CD8-positive, alpha-beta memory T cell (primary cell): ENCODE results near the gene FHL2. TPM values are rescaled to one million over a fixed set of nuclear protein-coding genes. Genes with fewer than 3 reads are reported as not detected.
A peak's percentile ranks its signal among the peaks of the same experiment; 100 is the strongest.

Source experiments
- CTCF ChIA-PET: fragments of 350-600 bp; sonication (Branson Sonifier 250); formaldehyde crosslinking; loops from one replicate; lab custom pipeline; 2021; ENCODE audit warnings: antibody characterized with exemption; lab: Charles Lee
- POLR2A ChIA-PET: fragments of 350-600 bp; sonication (Branson Sonifier 250); formaldehyde crosslinking; loops from one replicate; lab custom pipeline; 2021; ENCODE audit warnings: antibody characterized with exemption; lab: Charles Lee
- DNase-seq, 5 donors: peaks; one replicate each; pipeline versions ENCODE4 v3.0.0 to v3.0.0-alpha.2; 2020 to 2022; ENCODE audit warnings: mixed read lengths in 1 of 5
- H3K27ac ChIP-seq: one replicate; pipeline ENCODE4 v1.7.0; 2013; ENCODE audit warnings: low read depth, mild to moderate bottlenecking, low read length, moderate library complexity
- H3K27me3 ChIP-seq: 2 replicates; pipeline ENCODE4 v1.7.0; 2013; ENCODE audit warnings: low read length, mild to moderate bottlenecking; ENCODE audit not compliant: insufficient read depth, poor library complexity, severe bottlenecking
- H3K36me3 ChIP-seq: 2 replicates; pipeline ENCODE4 v1.7.0; 2013; ENCODE audit warnings: mild to moderate bottlenecking, low read length, moderate library complexity; ENCODE audit not compliant: insufficient read depth
- H3K4me1 ChIP-seq: 2 replicates; pipeline ENCODE4 v1.7.0; 2013; ENCODE audit warnings: mild to moderate bottlenecking, low read length, moderate library complexity; ENCODE audit not compliant: insufficient read depth
- H3K4me3 ChIP-seq: 2 replicates; pipeline ENCODE4 v1.7.0; 2013; ENCODE audit warnings: mild to moderate bottlenecking, low read length
- H3K9me3 ChIP-seq: 2 replicates; pipeline ENCODE4 v1.7.0; 2013; ENCODE audit warnings: mild to moderate bottlenecking, low read length
- H3K27ac Mint-ChIP-seq, 8 donors: one replicate each; pipeline ENCODE4 v1.8.0; 2020 to 2021; ENCODE audit warnings: mixed read lengths in 8 of 8, mild to moderate bottlenecking in 6 of 8, inconsistent platforms in 3 of 8, moderate library complexity in 3 of 8
- H3K27me3 Mint-ChIP-seq, 2 donors: one replicate each; pipeline ENCODE4 v1.8.0; 2020 to 2021; ENCODE audit warnings: mixed read lengths in 2 of 2, mild to moderate bottlenecking in 1 of 2, moderate library complexity in 1 of 2
- H3K36me3 Mint-ChIP-seq, 3 donors: one replicate each; pipeline ENCODE4 v1.8.0; 2020 to 2021; ENCODE audit warnings: mixed read lengths in 3 of 3, inconsistent platforms in 1 of 3, mild to moderate bottlenecking in 1 of 3
- H3K4me1 Mint-ChIP-seq, 3 donors: one replicate each; pipeline ENCODE4 v1.8.0; 2020 to 2021; ENCODE audit warnings: mixed read lengths in 3 of 3, inconsistent platforms in 1 of 3, mild to moderate bottlenecking in 1 of 3
- H3K4me3 Mint-ChIP-seq, 7 donors: one replicate each; pipeline ENCODE4 v1.8.0; 2020 to 2021; ENCODE audit warnings: mixed read lengths in 7 of 7, mild to moderate bottlenecking in 6 of 7, moderate library complexity in 4 of 7, inconsistent platforms in 2 of 7
- H3K9me3 Mint-ChIP-seq, 5 donors: one replicate each; pipeline ENCODE4 v1.8.0; 2020 to 2022; ENCODE audit warnings: mixed read lengths in 5 of 5, mild to moderate bottlenecking in 3 of 5, moderate library complexity in 2 of 5, inconsistent platforms in 1 of 5
- polyA plus RNA-seq: library from polyadenylated mRNA; unstranded; fragments of 300-500 nt; fragmentation: Illumina TruSeq; gene quantifications from one replicate; pipeline ENCODE4 v1.2.3, GENCODE V29; 2021
- total RNA-seq, 2 experiments: library from RNA; stranded (reverse); gene quantifications; one replicate each; pipeline ENCODE4 v1.2.3, GENCODE V29; 2021

The FHL2 gene
- total and polyA plus RNA-seq, 3 experiments from 2014 or later: 0.69 to 3.5 (median 3.3) TPM

DNA sequence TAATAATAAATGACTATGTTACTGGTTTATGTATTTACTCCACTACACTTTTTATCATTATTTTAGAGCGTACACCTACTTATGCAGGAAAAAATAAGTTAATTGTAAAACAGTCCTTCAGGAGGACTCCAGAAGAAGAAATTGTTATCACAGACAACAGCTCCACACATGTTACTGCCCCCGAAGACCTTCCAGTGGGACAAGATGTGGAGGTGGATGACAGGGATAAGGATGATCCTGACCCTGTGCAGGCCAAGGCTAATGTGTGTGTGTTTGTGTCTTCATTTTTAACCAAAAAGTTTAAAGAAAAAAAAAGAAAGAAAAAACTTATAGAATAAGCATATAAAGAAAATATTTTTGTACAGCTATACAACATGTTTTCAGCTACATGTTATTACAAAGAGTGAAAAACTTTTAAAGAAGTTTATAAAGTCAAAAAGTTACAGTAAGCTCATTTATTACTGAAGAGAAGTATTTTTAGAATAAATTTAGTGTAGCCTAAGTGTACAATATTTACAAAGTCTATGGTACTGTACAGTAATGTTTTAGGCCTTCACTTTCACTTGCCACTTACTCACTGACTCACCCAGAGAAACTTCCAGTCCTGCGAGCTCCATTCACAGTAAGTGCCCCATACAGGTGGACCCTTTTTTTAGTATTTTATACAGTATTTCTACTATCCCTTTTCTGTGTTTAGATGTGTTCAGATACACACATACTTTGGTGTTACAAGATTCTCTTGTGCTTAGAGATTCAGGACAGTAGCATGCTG is 76.8 kb downstream of the FHL2 start:
- no peak overlapping the region for H3K27ac ChIP-seq
- DNase-seq: no peak
- Mint-ChIP-seq H3K4me3 (no peak overlapping the region), H3K4me1 (peaks cover 53 to 75% (median 70%) of the 10 kb centered on the region in 3 donors), H3K27ac (peak overlapping the region in 7 of 8 donors; percentile 8 to 95 (median 51)), H3K9me3 (no peaks in the 10 kb centered on the region), H3K36me3 (peaks cover 0 to 24% (median 4%) of the 10 kb centered on the region in 3 donors), H3K27me3 (no peaks in the 10 kb centered on the region)
- no peaks in the 10 kb centered on the region for H3K27me3 ChIP-seq
- no peaks in the 10 kb centered on the region for H3K36me3 ChIP-seq
- POLR2A ChIA-PET: interaction anchor here (0.5 kb wide), 1 partner anchor 8 kb away, joined by 21 read pairs; no protein-coding TSS in a partner anchor
- H3K4me3 ChIP-seq: no peak overlapping the region
- no peaks in the 10 kb centered on the region for H3K4me1 ChIP-seq
- no peaks in the 10 kb centered on the region for H3K9me3 ChIP-seq
- CTCF ChIA-PET: interaction anchor here (0.9 to 1.3 kb wide), 3 partner anchors 9 to 34 kb away, joined by 3 read pairs; no protein-coding TSS in a partner anchor

GRCh38 chr2:105320651-105321215 is 78.1 kb downstream of the FHL2 start:
- H3K27ac ChIP-seq: no peak overlapping the region
- Mint-ChIP-seq H3K36me3 (peaks cover 0 to 24% (median 4%) of the 10 kb centered on the region in 3 donors), H3K27me3 (no peaks in the 10 kb centered on the region), H3K4me3 (no peak overlapping the region), H3K9me3 (no peaks in the 10 kb centered on the region), H3K4me1 (peaks cover 48 to 71% (median 56%) of the 10 kb centered on the region in 3 donors), H3K27ac (peak overlapping the region in 2 of 8 donors; percentile 3 to 26)
- no peak for DNase-seq
- POLR2A ChIA-PET: no interaction called here
- H3K9me3 ChIP-seq: no peaks in the 10 kb centered on the region
- no peaks in the 10 kb centered on the region for H3K4me1 ChIP-seq
- CTCF ChIA-PET: interaction anchor here (0.8 kb wide), 1 partner anchor 12 kb away, joined by 3 read pairs; no protein-coding TSS in a partner anchor
- H3K36me3 ChIP-seq: no peaks in the 10 kb centered on the region
- H3K4me3 ChIP-seq: no peak overlapping the region
- no peaks in the 10 kb centered on the region for H3K27me3 ChIP-seq

GRCh38 chr2:105317937-105318336 is 80.9 kb downstream of the FHL2 start:
- Mint-ChIP-seq H3K4me3 (no peak overlapping the region), H3K27me3 (no peaks in the 10 kb centered on the region), H3K9me3 (no peaks in the 10 kb centered on the region), H3K4me1 (peaks cover 41 to 57% (median 49%) of the 10 kb centered on the region in 3 donors), H3K27ac (no peak overlapping the region), H3K36me3 (peaks cover 0 to 7% (median 4%) of the 10 kb centered on the region in 3 donors)
- Histone ChIP-seq H3K9me3 (no peaks in the 10 kb centered on the region), H3K4me1 (no peaks in the 10 kb centered on the region), H3K36me3 (no peaks in the 10 kb centered on the region), H3K4me3 (no peak overlapping the region), H3K27ac (no peak overlapping the region), H3K27me3 (no peaks in the 10 kb centered on the region)
- no peak for DNase-seq
- CTCF ChIA-PET: no interaction called here
- POLR2A ChIA-PET: no interaction called here

DNA sequence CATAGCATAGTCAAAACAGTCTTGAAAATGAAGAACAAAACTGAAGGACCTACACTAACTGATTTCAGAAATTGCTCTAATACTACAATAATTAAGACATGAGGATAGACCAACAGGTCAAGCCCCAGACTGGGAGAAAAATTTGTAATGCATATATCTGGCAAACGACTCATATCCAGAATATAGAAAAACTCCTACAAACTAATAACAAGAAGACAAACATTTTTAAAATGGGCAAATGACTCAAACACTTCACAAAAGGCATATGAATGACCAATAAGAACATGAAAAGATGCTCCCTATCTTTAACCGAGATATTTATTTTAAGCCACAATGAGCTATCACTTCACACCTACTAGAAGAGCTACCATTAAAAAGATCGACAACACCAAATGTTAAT is 83.5 kb downstream of the FHL2 start:
- H3K9me3 Mint-ChIP-seq: no peaks in the 10 kb centered on the region
- H3K4me3 Mint-ChIP-seq: no peak overlapping the region
- ChIA-PET POLR2A (no interaction called here), CTCF (no interaction called here)
- peaks cover 0 to 7% (median 4%) of the 10 kb centered on the region in 3 donors for H3K36me3 Mint-ChIP-seq
- H3K27ac Mint-ChIP-seq: peak overlapping the region in 3 of 8 donors; percentile 19 to 85 (median 59)
- H3K4me1 Mint-ChIP-seq: peaks cover 36 to 52% (median 46%) of the 10 kb centered on the region in 3 donors
- no peaks in the 10 kb centered on the region for H3K9me3 ChIP-seq
- no peaks in the 10 kb centered on the region for H3K36me3 ChIP-seq
- no peak overlapping the region for H3K27ac ChIP-seq
- H3K4me1 ChIP-seq: no peaks in the 10 kb centered on the region
- no peak for DNase-seq
- H3K27me3 ChIP-seq: no peaks in the 10 kb centered on the region
- no peaks in the 10 kb centered on the region for H3K27me3 Mint-ChIP-seq
- no peak overlapping the region for H3K4me3 ChIP-seq

GRCh38 chr2:105313877-105314276 is 85.0 kb downstream of the FHL2 start:
- H3K9me3 ChIP-seq: no peaks in the 10 kb centered on the region
- no peaks in the 10 kb centered on the region for H3K4me1 ChIP-seq
- ChIA-PET CTCF (no interaction called here), POLR2A (no interaction called here)
- no peaks in the 10 kb centered on the region for H3K36me3 ChIP-seq
- H3K27ac ChIP-seq: no peak overlapping the region
- H3K9me3 Mint-ChIP-seq: no peaks in the 10 kb centered on the region
- H3K4me3 ChIP-seq: no peak overlapping the region
- no peak for DNase-seq
- H3K4me3 Mint-ChIP-seq: no peak overlapping the region
- no peaks in the 10 kb centered on the region for H3K27me3 Mint-ChIP-seq
- H3K4me1 Mint-ChIP-seq: peaks cover 38 to 54% (median 45%) of the 10 kb centered on the region in 3 donors
- H3K36me3 Mint-ChIP-seq: peaks cover 0 to 15% (median 6%) of the 10 kb centered on the region in 3 donors
- peak overlapping the region in 1 of 8 donors; percentile 14 for H3K27ac Mint-ChIP-seq
- no peaks in the 10 kb centered on the region for H3K27me3 ChIP-seq

Other genes starting within 250 kb of the FHL2 start
- gene GPR45, start 157.3 kb downstream of the FHL2 start, total RNA-seq: not detected
- not detected for gene GPR45, start 157.3 kb downstream of the FHL2 start, polyA plus RNA-seq
- gene TGFBRAP1, start 69.3 kb downstream of the FHL2 start, total RNA-seq: 10 to 100 TPM; 30.8 to 32.1 TPM
- gene TGFBRAP1, start 69.3 kb downstream of the FHL2 start, polyA plus RNA-seq: 30.8 TPM
- gene C2orf49, start 61.5 kb downstream of the FHL2 start, total RNA-seq: 10 to 100 TPM; 19.4 to 20.0 TPM
- 8.4 TPM for gene C2orf49, start 61.5 kb downstream of the FHL2 start, polyA plus RNA-seq